GM19397 (cell line): ENCODE results near the gene EPHB4.
"Not testable (repeated sequence)": the region's sequence is repeated elsewhere in the genome, so short reads cannot be mapped to it uniquely, and the experiment has no call there.

Experiments
- ATAC-seq: cut with Tn5 transposase; IDR thresholded peaks from one replicate; pipeline ENCODE4 v1.9.1; 2021; ENCODE audit warnings: mild to moderate bottlenecking, moderate library complexity; ENCODE audit not compliant: unreplicated experiment

Gene EPHB4

GRCh38 chr7:100791881-100792666, 35.2 kb downstream of the EPHB4 start:
- no peak for ATAC-seq

GRCh38 chr7:100789055-100789454, 38.3 kb downstream of the EPHB4 start:
- ATAC-seq = no peak

GRCh38 chr7:100786323-100786722, 41.0 kb downstream of the EPHB4 start:
- no peak for ATAC-seq

- no peak for ATAC-seq
Observed at GRCh38 chr7:100785878-100786277, 41.4 kb downstream of the EPHB4 start.

- ATAC-seq = no peak
Observed at GRCh38 chr7:100783804-100784203, 43.5 kb downstream of the EPHB4 start.

- ATAC-seq = no peak
Observed at GRCh38 chr7:100781255-100781654, 46.1 kb downstream of the EPHB4 start.

- no peak for ATAC-seq
Observed at GRCh38 chr7:100779359-100779758, 48.0 kb downstream of the EPHB4 start.

- ATAC-seq = no peak
Observed at GRCh38 chr7:100778061-100778621, 49.2 kb downstream of the EPHB4 start.

- ATAC-seq = no peak
Observed at GRCh38 chr7:100773491-100773890, 53.8 kb downstream of the EPHB4 start.

GRCh38 chr7:100768784-100769183, 58.5 kb downstream of the EPHB4 start:
- ATAC-seq = no peak

- no peak for ATAC-seq
Observed at GRCh38 chr7:100765250-100765649, 62.1 kb downstream of the EPHB4 start.

GRCh38 chr7:100764841-100765240, 62.5 kb downstream of the EPHB4 start:
- ATAC-seq = no peak

GRCh38 chr7:100763556-100764140, 63.7 kb downstream of the EPHB4 start:
- no peak for ATAC-seq

- not testable (repeated sequence) for ATAC-seq
Observed at GRCh38 chr7:100762841-100763240, 64.5 kb downstream of the EPHB4 start.

GRCh38 chr7:100759357-100760171, 67.8 kb downstream of the EPHB4 start:
- ATAC-seq = no peak

GRCh38 chr7:100753750-100754149, 73.6 kb downstream of the EPHB4 start:
- no peak for ATAC-seq

- no peak for ATAC-seq
Observed at GRCh38 chr7:100752994-100753393, 74.3 kb downstream of the EPHB4 start.
